Transverse colon (tissue), 4 donors: ENCODE data around the gene IGDCC3. TPM values are rescaled to one million over a fixed set of nuclear protein-coding genes. Genes with fewer than 3 reads are reported as not detected.

Source experiments
- DNase-seq: peaks from one replicate; pipeline ENCODE4 v3.0.0-alpha.2; 2019
- H3K27ac ChIP-seq, 4 donors: fragments of 200-600 bp; sonication (generic); 2 replicates each; pipeline ENCODE4 v1.5.1; 2016 to 2018; ENCODE audit warnings: inconsistent platforms in 4 of 4
- H3K27me3 ChIP-seq: fragments of 200-600 bp; sonication (generic); 2 replicates; pipeline ENCODE4 v1.5.1; 2017; ENCODE audit warnings: inconsistent platforms
- H3K36me3 ChIP-seq, 4 donors: fragments of 200-600 bp; sonication (generic); 2 replicates each; pipeline ENCODE4 v1.5.1; 2017 to 2019; ENCODE audit warnings: inconsistent platforms in 4 of 4
- H3K4me1 ChIP-seq, 4 donors: fragments of 200-600 bp; sonication (generic); 2 replicates each; pipeline ENCODE4 v1.5.1; 2017 to 2020; ENCODE audit warnings: inconsistent platforms in 4 of 4
- H3K4me3 ChIP-seq, 4 donors: fragments of 200-600 bp; sonication (generic); 1 replicate in 1 of 4; 2 replicates in 3 of 4; pipeline versions ENCODE4 v1.5.1 to v1.6.1; 2017 to 2019; ENCODE audit warnings: inconsistent platforms in 4 of 4
- H3K9me3 ChIP-seq, 2 donors: fragments of 200-600 bp; sonication (generic); 2 replicates each; pipeline ENCODE4 v1.5.1; 2017 to 2019; ENCODE audit warnings: inconsistent platforms in 2 of 2
- CTCF ChIP-seq, 5 experiments: fragments of 200-600 bp in 3 of 5; fragments of 450-650 bp in 2 of 5; sonication (generic) in 3 of 5; IDR thresholded peaks; 1 replicate in 2 of 5; 2 replicates in 3 of 5; pipeline ENCODE4 v1.5.1; 2016 to 2017; ENCODE audit warnings: antibody characterized with exemption in 5 of 5, inconsistent platforms in 3 of 5, mild to moderate bottlenecking in 2 of 5, moderate library complexity in 1 of 5
- EP300 ChIP-seq: sonication (generic); formaldehyde crosslinking; IDR thresholded peaks from one replicate; pipeline ENCODE4 v1.6.1; 2017; ENCODE audit warnings: antibody characterized with exemption, low read depth
- POLR2A ChIP-seq: fragments of 450-650 bp; IDR thresholded peaks from one replicate; pipeline ENCODE4 v1.6.1; 2016; ENCODE audit warnings: antibody characterized with exemption, mild to moderate bottlenecking, moderate library complexity
- POLR2AphosphoS5 ChIP-seq, 3 donors: sonication (generic); formaldehyde crosslinking; IDR thresholded peaks; one replicate each; pipeline ENCODE4 v1.6.1; 2016; ENCODE audit warnings: antibody characterized with exemption in 3 of 3
- WGBS, 2 donors: methylation state at CpG; one replicate each; pipeline ENCODE4 v1.1.5; 2018; ENCODE audit warnings: low coverage in 1 of 2; 5-methylcytosine and 5-hydroxymethylcytosine counted together
- in situ Hi-C, 4 donors: fragments of 200-750 bp; cut with MboI; loops; one replicate each; pipeline versions ENCODE4 v1.15.0 to v1.15.1; 2017; ENCODE audit warnings: low sequenced_read_pairs in 3 of 4, low pct_ligation_motif_present in 1 of 4, low pct_unique_long_range_greater_than_20kb in 1 of 4
- intact Hi-C: fragments of 100-400 bp; cut with DNase I; formaldehyde crosslinking; loops from one replicate; pipeline ENCODE4 v1.15.1; 2023; ENCODE audit warnings: low total_unique reads
- total RNA-seq, 4 donors: library from RNA; depleted of rRNA; stranded (reverse); fragments of >200 nt; gene quantifications; one replicate each; pipeline ENCODE4 v1.1.0, GENCODE V29; 2016

Gene IGDCC3
- total RNA-seq, 4 donors from 2014 or later, result not detected

GRCh38 chr15:65339416-65339815, 38.4 kb downstream of the IGDCC3 start:
- no peak overlapping the region for H3K27ac ChIP-seq

GRCh38 chr15:65338823-65339222, 39.0 kb downstream of the IGDCC3 start:
- WGBS, 2 donors, result 88 to 94% methylated on average over 8 of the region's 8 CpGs
- no peak for DNase-seq
- H3K4me3 ChIP-seq, result no peak overlapping the region
- H3K36me3 ChIP-seq, result no peaks in the 10 kb centered on the region
- in situ Hi-C loops (no loop called here), intact Hi-C loops (no loop called here)
- TF ChIP-seq POLR2A, result no peak
- no peak for TF ChIP-seq CTCF (IDR thresholded peaks at IDR 0.05)
- no peak for TF ChIP-seq POLR2AphosphoS5 (IDR thresholded peaks at IDR 0.05)
- no peak for TF ChIP-seq EP300
- no peak overlapping the region for H3K27ac ChIP-seq
- H3K9me3 ChIP-seq, result no peaks in the 10 kb centered on the region
- H3K27me3 ChIP-seq, result no peaks in the 10 kb centered on the region
- H3K4me1 ChIP-seq, result peaks cover 0 to 24% (median 13%) of the 10 kb centered on the region in 4 donors

More at GRCh38 chr15:65339416-65339815, 38.4 kb downstream of the IGDCC3 start:
- no peaks in the 10 kb centered on the region for H3K27me3 ChIP-seq
- WGBS, 2 donors, result 73 to 89% methylated on average over 3 to 6 of the region's 6 CpGs
- no peaks in the 10 kb centered on the region for H3K9me3 ChIP-seq
- H3K4me3 ChIP-seq, result no peak overlapping the region
- peaks cover 0 to 30% (median 19%) of the 10 kb centered on the region in 4 donors for H3K4me1 ChIP-seq
- in situ Hi-C loops (no loop called here), intact Hi-C loops (no loop called here)
- no peaks in the 10 kb centered on the region for H3K36me3 ChIP-seq
- no peak for DNase-seq
- TF ChIP-seq POLR2A, result no peak
- no peak for TF ChIP-seq POLR2AphosphoS5 (IDR thresholded peaks at IDR 0.05)
- no peak for TF ChIP-seq CTCF (IDR thresholded peaks at IDR 0.05)

GRCh38 chr15:65338366-65338765, 39.4 kb downstream of the IGDCC3 start:
- in situ Hi-C loops, result no loop called here
- intact Hi-C loops, result no loop called here
- DNase-seq, result peak; percentile 64

GRCh38 chr15:65337436-65338070, 40.2 kb downstream of the IGDCC3 start:
- no peak for TF ChIP-seq EP300
- no peak for TF ChIP-seq CTCF (IDR thresholded peaks at IDR 0.05)
- TF ChIP-seq POLR2AphosphoS5 (IDR thresholded peaks at IDR 0.05), result no peak
- no peak for TF ChIP-seq POLR2A
- no peak for DNase-seq
- in situ Hi-C loops, result no loop called here
- Histone ChIP-seq H3K27ac (no peak overlapping the region), H3K4me1 (peaks cover 0 to 15% (median 8%) of the 10 kb centered on the region in 4 donors), H3K27me3 (no peaks in the 10 kb centered on the region), H3K4me3 (no peak overlapping the region), H3K9me3 (no peaks in the 10 kb centered on the region), H3K36me3 (no peaks in the 10 kb centered on the region)
- 81% methylated on average over 6 of the region's 6 CpGs; no CpG with 5 or more reads in 1 of the 2 donors for WGBS, 2 donors
- intact Hi-C loops, result no loop called here

More at GRCh38 chr15:65338366-65338765, 39.4 kb downstream of the IGDCC3 start:
- Histone ChIP-seq H3K9me3 (no peaks in the 10 kb centered on the region), H3K4me1 (peaks cover 0 to 19% (median 8%) of the 10 kb centered on the region in 4 donors), H3K27me3 (no peaks in the 10 kb centered on the region), H3K36me3 (no peaks in the 10 kb centered on the region), H3K27ac (no peak overlapping the region), H3K4me3 (no peak overlapping the region)
- WGBS, 2 donors, result 36 to 57% methylated on average over 2 to 3 of the region's 3 CpGs
- TF ChIP-seq POLR2AphosphoS5 (IDR thresholded peaks at IDR 0.05), result peak in 1 of 3 donors; percentile 27
- TF ChIP-seq EP300, result no peak
- TF ChIP-seq POLR2A, result no peak
